GM12878 (cell line): Measurements from ENCODE around the gene DUSP8. TPM values are rescaled to one million over a fixed set of nuclear protein-coding genes. Genes with fewer than 3 reads are reported as not detected.

ENCODE experiments used
- ATAC-seq: fragments of 200-7000 bp; cut with Tn5 transposase; 3 replicates; pipeline ENCODE4 v1.9.1; 2020; ENCODE audit warnings: mild to moderate bottlenecking, moderate library complexity
- BruUV-seq: library from RNA; stranded (reverse); fragments of 400-500 nt; replicated peaks from 2 replicates; lab custom pipeline; 2021; lab: Mats Ljungman, UMichigan
- CTCF ChIA-PET: fragments of 300-600 bp; sonication (Branson Sonifier 250); formaldehyde crosslinking; extraction: SDS; loops from one replicate; lab custom pipeline; 2021; ENCODE audit warnings: inconsistent platforms; lab: Yijun Ruan, JAX
- POLR2A ChIA-PET: fragments of 350-600 bp; formaldehyde crosslinking; extraction: SDS; loops from one replicate; lab custom pipeline; 2021; ENCODE audit warnings: inconsistent platforms; lab: Charles Lee
- RAD21 ChIA-PET: fragments of 300-600 bp; sonication (Branson Sonifier 250); formaldehyde crosslinking; loops from one replicate; lab custom pipeline; 2023; ENCODE audit warnings: antibody characterized with exemption; ENCODE audit not compliant: unreplicated experiment; lab: Charles Lee
- SMC1A ChIA-PET: fragments of 300-600 bp; sonication (Branson Sonifier 250); formaldehyde crosslinking; loops from one replicate; lab custom pipeline; 2023; ENCODE audit not compliant: unreplicated experiment, uncharacterized antibody; lab: Charles Lee
- DNase-seq: peaks from one replicate; pipeline ENCODE4 v3.0.0-alpha.2; 2011; ENCODE audit warnings: low read depth, low spot score
- FAIRE-seq: peaks from 3 replicates; lab custom pipeline; 2011; peaks lifted over from hg19 to GRCh38; lab: Jason Lieb, UNC
- H2AFZ ChIP-seq: 2 replicates; pipeline ENCODE4 v1.6.0; 2011; ENCODE audit warnings: low read depth, low read length, control low read depth; ENCODE audit not compliant: control insufficient read depth
- H3K27ac ChIP-seq: 2 replicates; pipeline ENCODE4 v1.5.1; 2011; ENCODE audit warnings: control low read depth; ENCODE audit not compliant: control insufficient read depth, insufficient read depth
- H3K27me3 ChIP-seq, 2 experiments: replicated peaks in 1 of 2; 2 replicates each; pipeline versions ENCODE4 v1.6.0 to v1.6.1; 2011; ENCODE audit warnings: low read length in 1 of 2; ENCODE audit not compliant: control insufficient read depth in 2 of 2, insufficient read depth in 2 of 2
- H3K36me3 ChIP-seq, 2 experiments: 2 replicates each; pipeline ENCODE4 v1.5.1; 2011; ENCODE audit warnings: low read length in 1 of 2; ENCODE audit not compliant: control insufficient read depth in 2 of 2, insufficient read depth in 2 of 2
- H3K4me1 ChIP-seq: 2 replicates; pipeline ENCODE4 v1.6.1; 2011; ENCODE audit warnings: mild to moderate bottlenecking, low read length, moderate library complexity, mixed read lengths; ENCODE audit not compliant: control insufficient read depth, insufficient read depth
- H3K4me2 ChIP-seq: 2 replicates; pipeline ENCODE4 v1.6.0; 2011; ENCODE audit warnings: control low read depth; ENCODE audit not compliant: control insufficient read depth, insufficient read depth
- H3K4me3 ChIP-seq: fragments of 200-600 bp; sonication (generic); 2 replicates; pipeline ENCODE4 v1.5.1; 2016
- H3K79me2 ChIP-seq: 2 replicates; pipeline ENCODE4 v1.6.0; 2011; ENCODE audit warnings: low read length; ENCODE audit not compliant: control insufficient read depth, insufficient read depth
- H3K9ac ChIP-seq: 2 replicates; pipeline ENCODE4 v1.8.0; 2011; ENCODE audit warnings: low read length, control low read depth, mixed read lengths; ENCODE audit not compliant: control insufficient read depth, insufficient read depth
- H3K9me3 ChIP-seq: replicated peaks from 3 replicates; pipeline ENCODE4 v1.5.1; 2011; ENCODE audit warnings: mild to moderate bottlenecking, low read length; ENCODE audit not compliant: control insufficient read depth, insufficient read depth
- H4K20me1 ChIP-seq: 2 replicates; pipeline ENCODE4 v1.6.0; 2011; ENCODE audit not compliant: control insufficient read depth, insufficient read depth
- BCL11A ChIP-seq: IDR thresholded peaks from 2 replicates; pipeline ENCODE4 v1.6.1; 2011; ENCODE audit warnings: low read depth, low read length
- BHLHE40 ChIP-seq, 2 experiments: fragments of 450-650 bp in 1 of 2; IDR thresholded peaks; 2 replicates each; pipeline ENCODE4 v1.6.1; 2011 to 2017; ENCODE audit warnings: low read depth in 2 of 2, borderline replicate concordance in 1 of 2, improper control_type of control experiment in 1 of 2, low read length in 1 of 2, mild to moderate bottlenecking in 1 of 2
- EZH2 ChIP-seq: IDR thresholded peaks from 2 replicates; pipeline ENCODE4 v1.6.1; 2012; ENCODE audit warnings: low read depth, mild to moderate bottlenecking, control low read depth, inconsistent platforms, low read length, borderline replicate concordance; ENCODE audit not compliant: control insufficient read depth
- NFXL1 ChIP-seq: fragments of 450-650 bp; IDR thresholded peaks from 2 replicates; pipeline ENCODE4 v1.6.1; 2017; ENCODE audit warnings: antibody characterized with exemption, mild to moderate bottlenecking, borderline replicate concordance
- NFYB ChIP-seq: IDR thresholded peaks from 2 replicates; pipeline ENCODE4 v1.6.1; 2011; ENCODE audit warnings: low read depth, mild to moderate bottlenecking, low read length, improper control_type of control experiment, moderate library complexity; ENCODE audit not compliant: insufficient read depth
- SMAD1 ChIP-seq: fragments of 450-650 bp; IDR thresholded peaks from 2 replicates; pipeline ENCODE4 v1.6.1; 2018; ENCODE audit warnings: mild to moderate bottlenecking, low read depth; ENCODE audit not compliant: partially characterized antibody
- TAF1 ChIP-seq: IDR thresholded peaks from 2 replicates; pipeline ENCODE4 v1.6.1; 2011; ENCODE audit warnings: mild to moderate bottlenecking, low read depth, low read length, borderline replicate concordance
- TBL1XR1 ChIP-seq: IDR thresholded peaks from 2 replicates; pipeline ENCODE4 v1.6.1; 2012; ENCODE audit warnings: low read depth, low read length, improper control_type of control experiment
- ZBED1 ChIP-seq: IDR thresholded peaks from 2 replicates; pipeline ENCODE4 v1.6.1; 2016; ENCODE audit warnings: borderline replicate concordance
- ZNF217 ChIP-seq: fragments of 450-650 bp; IDR thresholded peaks from 2 replicates; pipeline ENCODE4 v1.6.1; 2017; ENCODE audit warnings: antibody characterized with exemption, mild to moderate bottlenecking
- ZNF622 ChIP-seq: fragments of 450-650 bp; IDR thresholded peaks from 2 replicates; pipeline ENCODE4 v1.6.1; 2017; ENCODE audit warnings: mild to moderate bottlenecking, inconsistent platforms
- WGBS: methylation state at CpG from one replicate; pipeline ENCODE4 v1.1.6; 2016; ENCODE audit warnings: low lambda C conversion rate; ENCODE audit not compliant: insufficient replicate concordance, insufficient coverage; ENCODE audit errors: missing lambda C conversion rate; 5-methylcytosine and 5-hydroxymethylcytosine counted together
- in situ Hi-C: fragments of 300-500 bp; cut with MboI; formaldehyde crosslinking; loops from 9 replicates; pipeline ENCODE4 v1.14.3; 2018; ENCODE audit warnings: mixed read lengths
- intact Hi-C: fragments of 100-400 bp; cut with micrococcal nuclease; formaldehyde crosslinking; loops from one replicate; pipeline ENCODE4 v1.14.2; 2022; ENCODE audit not compliant: unreplicated experiment
- polyA plus RNA-seq, 11 experiments: library from polyadenylated mRNA; depleted of rRNA in 4 of 11; unstranded in 6 of 11; stranded (reverse) in 5 of 11; fragments of >200 nt; fragmentation: Nextera tagmentation in 4 of 11; fragmentation: Illumina TruSeq in 1 of 11; extraction: Ambion mirVana in 4 of 11; extraction: Trizol in 1 of 11; gene quantifications; 1 replicate in 1 of 11; 2 replicates in 10 of 11; pipeline versions ENCODE4 v1.2.1 to v1.2.3, GENCODE V29; 2011 to 2016; ENCODE audit warnings: inconsistent platforms in 2 of 11, missing spikeins in 2 of 11, low read depth in 1 of 11
- total RNA-seq, 4 experiments: library from RNA; depleted of rRNA in 3 of 4; stranded (reverse); fragments of >200 nt in 3 of 4; fragmentation: Illumina TruSeq in 1 of 4; extraction: Trizol in 1 of 4; gene quantifications; 2 replicates each; pipeline versions ENCODE4 v1.2.1 to v1.2.3, GENCODE V29; 2013 to 2021
- TF ChIP-seq, protein P1 (sequence below): fragments of 450-650 bp; IDR thresholded peaks from 2 replicates; pipeline ENCODE4 v1.6.1; 2017; ENCODE audit warnings: mild to moderate bottlenecking, moderate library complexity
- TF ChIP-seq, protein P2 (sequence below): IDR thresholded peaks from 2 replicates; pipeline ENCODE4 v1.6.1; 2012; ENCODE audit warnings: low read depth, low read length, improper control_type of control experiment

The DUSP8 gene
- total and polyA plus RNA-seq, 10 of the 15 experiments (the other 5 are each of a cell fraction or from before 2014, with no cell fraction given), result 0.04 to 1.7 (median 0.26) TPM; not detected in 6

DNA sequence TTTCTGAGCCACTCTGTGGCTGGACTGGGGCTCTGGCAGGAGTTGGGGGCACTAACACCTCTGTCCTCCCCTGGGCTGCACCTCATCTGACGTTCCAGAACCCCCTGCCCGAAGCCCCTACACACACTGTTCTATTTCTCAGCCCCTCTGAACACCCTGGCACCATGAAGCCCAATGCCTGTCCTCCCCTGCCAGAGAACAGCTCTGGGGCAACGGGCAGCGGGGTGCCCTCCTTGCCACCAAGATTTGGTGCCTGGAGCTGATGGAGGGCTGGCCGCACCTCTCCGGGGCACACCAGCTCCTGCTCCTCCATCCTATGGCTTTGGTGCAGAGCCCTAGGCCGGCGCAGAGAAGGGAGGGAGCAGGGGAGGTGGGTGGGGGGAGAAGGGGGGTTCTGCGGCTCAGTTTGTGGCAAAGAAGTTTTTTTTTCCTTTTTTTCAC, 16.3 kb downstream of the DUSP8 start:
- H3K4me1 ChIP-seq, result no peaks in the 10 kb centered on the region
- H3K79me2 ChIP-seq, result no peaks in the 10 kb centered on the region
- H2AFZ ChIP-seq, result no peak overlapping the region
- CTCF ChIA-PET, result interaction anchor here (0.8 kb wide), 1 partner anchor 9 kb away, joined by 3 read pairs; no protein-coding TSS in a partner anchor
- TF ChIP-seq TAF1 (no peak), NFXL1 (no peak)
- DNase-seq (no peak), FAIRE-seq (no peak), ATAC-seq (no peak)
- in situ Hi-C loops (no loop called here), intact Hi-C loops (no loop called here)
- no peaks in the 10 kb centered on the region for H3K36me3 ChIP-seq
- H3K27me3 ChIP-seq, result no peaks in the 10 kb centered on the region
- no peak overlapping the region for H3K27ac ChIP-seq
- BruUV-seq, result no TSS peak
- H3K4me3 ChIP-seq, result no peak overlapping the region
- H3K9ac ChIP-seq, result no peak overlapping the region
- H4K20me1 ChIP-seq, result no peaks in the 10 kb centered on the region
- SMC1A ChIA-PET, result no interaction called here
- 29% methylated on average over 8 of the region's 9 CpGs for WGBS
- no peaks in the 10 kb centered on the region for H3K9me3 ChIP-seq
- POLR2A ChIA-PET, result no interaction called here
- RAD21 ChIA-PET, result interaction anchor here (0.6 kb wide), 1 partner anchor 199 kb away, joined by 3 read pairs; no protein-coding TSS in a partner anchor
- H3K4me2 ChIP-seq, result no peak overlapping the region

DNA sequence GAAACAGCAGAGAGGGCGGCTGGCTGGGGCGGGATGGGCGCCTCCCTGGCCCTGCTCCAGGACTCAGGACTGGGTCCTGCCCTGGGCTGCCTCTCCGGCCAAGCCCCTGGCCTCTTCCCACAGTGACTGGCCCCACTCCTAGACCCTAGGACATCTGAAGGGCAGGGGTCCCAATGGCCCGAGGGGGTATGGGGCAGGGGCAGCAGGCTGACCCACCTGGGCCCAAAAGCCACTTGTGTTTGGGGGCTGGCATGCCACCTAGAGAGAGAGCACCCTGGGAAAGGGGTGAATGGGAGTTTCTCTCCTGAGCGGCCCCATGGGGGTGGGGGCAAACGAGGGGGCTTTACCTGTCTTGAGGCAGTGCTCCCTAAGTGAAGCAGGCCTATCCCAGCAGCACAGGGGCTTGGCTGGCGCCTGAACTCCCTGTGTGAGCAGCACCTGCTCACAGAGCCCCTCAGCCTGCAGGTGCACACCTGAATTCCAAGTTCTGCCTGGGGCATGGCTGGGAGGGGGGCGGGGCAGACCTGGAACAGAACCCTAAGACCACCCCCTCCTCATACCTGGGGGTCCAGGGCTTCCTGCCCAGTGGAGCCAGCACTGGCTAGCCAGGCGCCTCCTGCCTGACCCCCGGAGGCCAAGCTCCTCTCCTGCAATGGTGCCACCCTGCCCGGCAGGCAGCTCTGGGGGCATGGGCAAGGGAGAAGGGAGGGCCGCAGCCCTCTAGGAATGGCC, 16.9 kb downstream of the DUSP8 start:
- Histone ChIP-seq H3K9me3 (no peaks in the 10 kb centered on the region), H3K9ac (no peak overlapping the region), H3K4me2 (no peak overlapping the region), H3K4me3 (no peak overlapping the region), H3K36me3 (no peaks in the 10 kb centered on the region), H3K27ac (no peak overlapping the region), H3K79me2 (no peaks in the 10 kb centered on the region), H3K4me1 (no peaks in the 10 kb centered on the region), H4K20me1 (no peaks in the 10 kb centered on the region), H2AFZ (no peak overlapping the region), H3K27me3 (no peaks in the 10 kb centered on the region)
- 27% methylated on average over 9 of the region's 13 CpGs for WGBS
- DNase-seq (no peak), ATAC-seq (no peak), FAIRE-seq (no peak)
- ChIA-PET SMC1A (no interaction called here), RAD21 (no interaction called here), POLR2A (no interaction called here), CTCF (no interaction called here)
- in situ Hi-C loops (no loop called here), intact Hi-C loops (no loop called here)
- BruUV-seq, result no TSS peak
- no peak for TF ChIP-seq BHLHE40 (IDR thresholded peaks at IDR 0.05; ENCODE audit: borderline replicate concordance in 1 of 2, low read depth in 2 of 2, low read length in 1 of 2)
- no peak for TF ChIP-seq EZH2
- TF ChIP-seq ZBED1, result no peak
- no peak for TF ChIP-seq ZNF622
- TF ChIP-seq NFYB, result no peak
- TF ChIP-seq, protein P1, sequence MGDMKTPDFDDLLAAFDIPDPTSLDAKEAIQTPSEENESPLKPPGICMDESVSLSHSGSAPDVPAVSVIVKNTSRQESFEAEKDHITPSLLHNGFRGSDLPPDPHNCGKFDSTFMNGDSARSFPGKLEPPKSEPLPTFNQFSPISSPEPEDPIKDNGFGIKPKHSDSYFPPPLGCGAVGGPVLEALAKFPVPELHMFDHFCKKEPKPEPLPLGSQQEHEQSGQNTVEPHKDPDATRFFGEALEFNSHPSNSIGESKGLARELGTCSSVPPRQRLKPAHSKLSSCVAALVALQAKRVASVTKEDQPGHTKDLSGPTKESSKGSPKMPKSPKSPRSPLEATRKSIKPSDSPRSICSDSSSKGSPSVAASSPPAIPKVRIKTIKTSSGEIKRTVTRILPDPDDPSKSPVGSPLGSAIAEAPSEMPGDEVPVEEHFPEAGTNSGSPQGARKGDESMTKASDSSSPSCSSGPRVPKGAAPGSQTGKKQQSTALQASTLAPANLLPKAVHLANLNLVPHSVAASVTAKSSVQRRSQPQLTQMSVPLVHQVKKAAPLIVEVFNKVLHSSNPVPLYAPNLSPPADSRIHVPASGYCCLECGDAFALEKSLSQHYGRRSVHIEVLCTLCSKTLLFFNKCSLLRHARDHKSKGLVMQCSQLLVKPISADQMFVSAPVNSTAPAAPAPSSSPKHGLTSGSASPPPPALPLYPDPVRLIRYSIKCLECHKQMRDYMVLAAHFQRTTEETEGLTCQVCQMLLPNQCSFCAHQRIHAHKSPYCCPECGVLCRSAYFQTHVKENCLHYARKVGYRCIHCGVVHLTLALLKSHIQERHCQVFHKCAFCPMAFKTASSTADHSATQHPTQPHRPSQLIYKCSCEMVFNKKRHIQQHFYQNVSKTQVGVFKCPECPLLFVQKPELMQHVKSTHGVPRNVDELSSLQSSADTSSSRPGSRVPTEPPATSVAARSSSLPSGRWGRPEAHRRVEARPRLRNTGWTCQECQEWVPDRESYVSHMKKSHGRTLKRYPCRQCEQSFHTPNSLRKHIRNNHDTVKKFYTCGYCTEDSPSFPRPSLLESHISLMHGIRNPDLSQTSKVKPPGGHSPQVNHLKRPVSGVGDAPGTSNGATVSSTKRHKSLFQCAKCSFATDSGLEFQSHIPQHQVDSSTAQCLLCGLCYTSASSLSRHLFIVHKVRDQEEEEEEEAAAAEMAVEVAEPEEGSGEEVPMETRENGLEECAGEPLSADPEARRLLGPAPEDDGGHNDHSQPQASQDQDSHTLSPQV, result no peak
- TF ChIP-seq BCL11A, result no peak
- TF ChIP-seq TBL1XR1, result no peak
- no peak for TF ChIP-seq ZNF217
- no peak for TF ChIP-seq SMAD1
- TF ChIP-seq, protein P2, sequence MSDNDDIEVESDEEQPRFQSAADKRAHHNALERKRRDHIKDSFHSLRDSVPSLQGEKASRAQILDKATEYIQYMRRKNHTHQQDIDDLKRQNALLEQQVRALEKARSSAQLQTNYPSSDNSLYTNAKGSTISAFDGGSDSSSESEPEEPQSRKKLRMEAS, result no peak
